Measurements from ENCODE around the gene PRIM2.
"Not testable (repeated sequence)": the region's sequence is repeated elsewhere in the genome, so short reads cannot be mapped to it uniquely, and the experiment has no call there.

The PRIM2 gene

DNA sequence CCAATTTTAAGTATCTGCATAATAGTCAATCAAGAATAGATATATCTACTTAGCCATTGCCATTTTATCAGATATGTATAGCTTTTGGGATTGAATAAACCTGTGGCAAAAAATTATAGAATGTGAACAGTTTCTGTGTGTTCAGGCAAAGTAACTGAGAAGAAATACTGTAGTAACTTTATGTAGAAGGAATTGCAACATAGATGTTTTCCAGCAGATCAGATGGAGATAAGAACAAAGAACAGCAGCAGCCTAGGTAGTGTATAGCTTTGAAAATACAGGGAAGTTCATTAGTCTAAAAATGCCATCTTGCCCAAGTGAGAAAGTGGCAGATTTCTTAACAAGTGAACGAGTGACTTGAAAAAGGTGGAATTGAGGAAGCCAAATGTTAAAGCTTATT, 197.7 kb downstream of the PRIM2 start:
- DNase-seq, result not testable (repeated sequence)

DNA sequence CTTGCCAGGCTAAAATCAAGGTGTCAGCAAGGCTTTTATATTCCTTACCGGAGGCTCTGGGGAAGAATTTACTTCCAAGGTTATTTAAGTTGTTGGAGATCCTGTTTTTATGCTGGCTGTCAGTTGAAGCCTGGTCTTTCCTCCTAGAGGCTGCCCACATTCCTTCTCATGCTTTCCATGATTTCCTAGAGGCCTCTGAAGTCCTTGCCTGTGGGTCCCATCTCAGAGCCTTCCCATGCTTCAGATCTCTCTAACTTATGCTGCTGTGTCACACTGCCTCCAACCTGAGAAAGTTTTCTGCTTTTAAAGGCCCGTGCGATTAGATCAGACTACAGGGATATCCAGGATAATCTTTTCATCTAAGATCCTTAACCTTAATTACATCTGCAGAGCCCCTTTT, 198.4 kb downstream of the PRIM2 start:
- DNase-seq, result not testable (repeated sequence)

DNA sequence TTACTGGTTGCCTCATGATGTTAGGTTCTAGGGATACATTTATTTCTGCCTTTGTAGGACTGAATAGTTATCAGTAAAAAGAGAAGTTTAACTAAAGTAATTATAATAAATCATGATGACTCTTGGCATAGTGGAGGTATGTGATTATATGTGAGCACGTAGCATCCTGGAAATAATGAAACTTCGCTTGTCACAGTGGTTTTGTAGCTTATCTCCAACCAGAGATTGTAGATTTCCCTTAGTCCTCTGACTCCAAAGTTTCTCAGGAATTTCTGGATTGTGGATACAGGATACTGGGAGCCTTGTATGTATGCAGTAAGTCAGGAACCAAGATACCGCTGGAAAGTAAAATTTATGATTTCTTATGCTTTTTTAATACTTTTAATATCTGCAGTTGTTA, 199.3 kb downstream of the PRIM2 start:
- DNase-seq, result not testable (repeated sequence)

- not testable (repeated sequence) for DNase-seq
Measured at GRCh38 chr6:57519198-57519597, 201.8 kb downstream of the PRIM2 start.

- not testable (repeated sequence) for DNase-seq
Measured at GRCh38 chr6:57521085-57521484, 203.7 kb downstream of the PRIM2 start.

GRCh38 chr6:57523221-57523620, 205.8 kb downstream of the PRIM2 start:
- DNase-seq, result not testable (repeated sequence)

- DNase-seq, result not testable (repeated sequence)
Measured at GRCh38 chr6:57529755-57530154, 212.3 kb downstream of the PRIM2 start.

DNA sequence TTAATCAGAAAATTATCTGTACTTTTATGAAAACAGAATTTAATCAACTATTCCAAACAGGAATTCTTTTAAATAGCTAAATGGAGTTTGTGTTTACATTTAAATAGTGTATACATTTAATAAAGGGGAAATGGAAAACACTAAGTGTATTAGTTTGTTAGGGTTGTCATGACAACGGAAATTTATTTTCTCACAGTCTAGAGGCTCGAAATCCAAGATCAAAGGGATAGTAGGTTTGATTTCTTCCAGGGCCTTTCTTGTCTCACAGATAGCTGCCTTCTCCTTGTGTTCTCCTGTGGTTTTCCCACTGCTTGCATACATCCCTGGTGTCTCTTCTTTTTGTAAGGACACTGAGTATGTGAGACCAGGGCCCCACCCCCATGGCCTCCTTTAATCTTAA, 215.2 kb downstream of the PRIM2 start:
- not testable (repeated sequence) for DNase-seq

GRCh38 chr6:57535121-57535520, 217.7 kb downstream of the PRIM2 start:
- DNase-seq, result not testable (repeated sequence)

GRCh38 chr6:57535994-57536393, 218.6 kb downstream of the PRIM2 start:
- peak; percentile 14 to 35 for DNase-seq

DNA sequence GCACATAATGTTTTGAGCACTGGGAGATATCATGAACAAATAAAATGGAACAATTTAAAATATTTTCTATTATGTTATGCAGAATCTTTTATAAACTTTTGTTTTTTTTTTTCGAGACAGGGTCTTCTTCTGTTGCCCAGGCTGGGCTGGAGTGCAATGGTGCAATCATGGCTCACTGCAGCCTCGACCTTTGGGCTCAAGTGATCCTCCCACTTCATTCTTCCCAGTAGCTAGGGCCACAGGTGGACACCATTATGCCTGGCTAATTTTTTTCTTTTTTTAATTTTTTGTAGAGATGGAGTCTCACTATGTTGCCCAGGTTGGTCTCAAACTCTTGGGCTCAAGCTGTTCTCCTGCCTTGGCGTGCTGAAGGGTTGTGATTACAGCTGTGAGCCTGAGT, 220.5 kb downstream of the PRIM2 start:
- not testable (repeated sequence) for DNase-seq

DNA sequence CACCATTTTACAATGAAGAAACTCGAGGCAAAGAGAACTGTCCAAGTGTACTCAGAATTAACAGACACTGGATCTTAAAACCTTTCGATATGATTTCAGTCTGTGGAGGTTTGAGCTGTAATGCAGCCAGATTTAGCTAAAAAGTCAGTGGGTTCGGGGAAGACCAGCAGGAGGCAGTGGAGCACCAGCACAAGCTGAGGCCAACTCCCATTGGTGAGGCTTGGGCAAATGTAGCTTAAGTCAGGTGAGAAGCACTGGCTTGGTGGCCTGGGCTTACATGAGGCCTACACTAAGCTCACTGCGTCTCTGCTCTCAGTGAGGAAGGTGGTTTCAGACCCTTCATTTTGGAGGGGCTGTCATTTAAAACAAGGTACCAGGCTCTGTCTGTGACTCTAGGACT, 234.5 kb downstream of the PRIM2 start:
- not testable (repeated sequence) for DNase-seq

- not testable (repeated sequence) for DNase-seq
Measured at GRCh38 chr6:57557855-57558254, 240.4 kb downstream of the PRIM2 start.

DNA sequence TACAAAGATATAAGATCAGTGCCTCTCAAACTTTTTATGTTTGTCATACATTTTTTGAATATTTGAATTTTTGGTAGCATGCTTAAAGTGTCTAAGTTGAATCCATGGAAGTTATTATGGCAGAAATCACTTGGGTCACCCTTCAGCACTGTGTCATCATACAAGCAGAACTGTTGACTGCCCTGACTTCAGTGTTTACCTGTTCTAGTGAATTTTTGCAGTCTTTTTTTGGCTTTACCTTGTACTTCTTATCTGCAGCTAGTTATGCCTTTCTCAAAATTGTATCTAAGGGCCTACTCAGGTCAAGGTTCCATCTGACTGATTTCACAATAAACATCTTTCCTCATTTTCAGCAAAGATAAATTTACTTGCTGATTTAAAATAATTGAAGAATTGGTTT, 241.7 kb downstream of the PRIM2 start:
- not testable (repeated sequence) for DNase-seq

DNA sequence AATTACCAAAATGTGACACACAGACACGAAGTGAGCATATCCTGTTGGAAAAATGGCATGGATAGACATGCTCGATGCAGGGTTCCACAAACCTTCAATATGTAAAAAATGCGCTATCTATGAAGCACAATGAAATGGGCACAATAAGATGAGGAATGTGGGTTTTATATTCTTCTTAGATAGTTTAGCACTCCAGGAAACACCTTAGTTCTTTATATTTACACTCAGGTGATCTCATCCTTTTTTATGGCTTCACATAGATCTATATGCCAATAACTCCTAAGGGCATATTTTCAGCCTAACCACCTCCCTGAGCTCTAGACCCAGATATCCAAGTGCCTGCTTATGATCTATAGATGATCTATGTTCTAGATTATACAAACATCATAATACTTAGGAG, 244.8 kb downstream of the PRIM2 start:
- not testable (repeated sequence) for DNase-seq

- DNase-seq, result not testable (repeated sequence)
Measured at GRCh38 chr6:57572119-57572518, 254.7 kb downstream of the PRIM2 start.

DNA sequence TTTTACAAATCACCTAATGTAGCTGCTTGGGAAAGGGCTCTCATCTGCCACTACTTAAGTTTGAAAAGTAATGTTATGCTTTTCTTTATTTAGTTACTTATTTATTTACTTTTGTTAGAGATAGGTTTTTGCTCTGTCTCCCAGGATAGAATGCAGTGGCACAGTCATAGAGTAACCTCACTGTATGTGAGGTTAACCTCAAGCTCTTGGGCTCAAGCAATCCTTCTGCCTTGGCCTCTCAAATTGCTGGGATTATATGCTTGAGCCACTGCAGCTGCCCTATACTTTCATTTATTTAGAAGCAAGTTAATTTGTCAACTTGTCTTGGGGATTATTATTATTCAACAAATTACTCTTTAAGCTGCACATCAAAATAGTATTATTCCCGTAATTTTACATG, 255.4 kb downstream of the PRIM2 start:
- not testable (repeated sequence) for DNase-seq

GRCh38 chr6:57577023-57577422, 259.6 kb downstream of the PRIM2 start:
- DNase-seq, result not testable (repeated sequence)

DNA sequence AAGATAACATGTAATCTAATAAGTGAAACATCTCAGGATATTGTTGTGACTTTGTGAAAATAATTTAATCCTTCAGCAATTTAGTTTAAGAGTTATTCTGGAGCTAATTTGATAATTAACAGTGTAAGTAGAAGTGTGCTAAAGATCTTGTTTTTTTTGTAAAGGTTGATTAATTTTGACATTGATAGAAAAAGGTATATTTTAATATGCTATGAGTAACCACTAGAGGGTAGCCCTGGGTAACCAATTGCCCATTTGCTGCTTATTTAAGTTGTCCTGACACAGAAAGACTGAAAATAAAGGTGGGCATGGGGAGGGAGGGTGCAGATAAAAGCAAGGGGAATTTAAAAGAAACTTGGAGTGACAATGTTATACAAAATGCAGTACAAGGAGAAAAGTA, 262.1 kb downstream of the PRIM2 start:
- DNase-seq, result peak in 1 of 2 experiments; percentile 8

- not testable (repeated sequence) for DNase-seq
Measured at GRCh38 chr6:57581586-57581985, 264.2 kb downstream of the PRIM2 start.

DNA sequence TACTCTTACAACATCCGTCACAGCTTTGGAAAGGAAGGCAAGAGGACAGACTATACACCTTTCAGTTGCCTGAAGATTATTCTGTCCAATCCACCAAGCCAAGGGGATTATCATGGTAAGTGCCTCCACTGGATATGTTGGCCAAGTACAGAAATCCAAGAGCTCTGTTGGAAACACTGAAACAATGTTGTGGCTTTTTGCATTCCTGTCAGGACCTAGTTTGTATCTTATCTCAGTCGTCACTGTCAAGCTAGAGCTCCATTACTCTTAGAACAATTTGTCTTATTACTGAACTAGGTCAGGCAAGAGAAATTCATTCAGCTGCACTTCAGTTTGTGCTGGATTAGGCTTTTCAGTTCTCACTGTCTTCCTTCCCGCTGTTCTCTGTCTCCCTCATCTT, 283.7 kb downstream of the PRIM2 start:
- DNase-seq, result not testable (repeated sequence)

DNA sequence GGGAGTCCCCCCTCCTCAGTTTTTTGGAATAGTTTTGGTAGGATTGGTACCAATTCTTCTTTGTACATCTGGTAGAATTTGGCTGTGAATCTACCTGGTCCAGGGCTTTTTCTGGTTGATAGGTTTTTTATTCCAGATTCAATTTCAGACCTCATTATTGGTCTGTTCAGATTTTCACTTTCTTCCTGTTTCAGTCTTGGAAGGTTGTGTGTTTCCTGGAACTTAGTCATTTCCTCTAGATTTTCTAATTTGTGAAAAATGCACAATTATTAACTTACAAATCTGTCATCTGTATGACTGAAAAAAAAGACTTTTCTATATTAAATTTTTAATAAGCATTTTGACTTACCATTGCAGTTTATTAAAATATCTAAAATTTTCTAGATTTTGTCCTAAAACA, 287.9 kb downstream of the PRIM2 start:
- not testable (repeated sequence) for DNase-seq

GRCh38 chr6:57606331-57606730, 288.9 kb downstream of the PRIM2 start:
- not testable (repeated sequence) for DNase-seq

GRCh38 chr6:57610612-57611011, 293.2 kb downstream of the PRIM2 start:
- DNase-seq, result not testable (repeated sequence)

DNA sequence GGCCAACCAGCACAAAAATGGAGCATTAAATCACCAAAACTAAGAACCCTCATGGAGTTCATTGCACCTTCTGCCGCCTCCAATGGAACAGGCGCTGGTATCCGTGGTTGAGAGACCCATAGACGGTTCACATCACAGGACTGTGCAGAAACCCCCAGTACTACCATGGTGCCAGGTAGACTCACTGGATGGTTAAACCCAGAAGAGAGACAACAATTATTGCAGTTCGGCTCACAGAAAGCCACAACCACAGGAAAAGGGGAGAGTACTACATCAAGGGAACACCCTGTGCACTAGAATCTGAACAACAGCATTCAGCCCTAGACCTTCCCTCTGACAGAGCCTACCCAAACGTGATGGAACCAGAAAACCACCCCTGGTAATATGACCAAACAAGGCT, 301.5 kb downstream of the PRIM2 start:
- DNase-seq, result not testable (repeated sequence)

GRCh38 chr6:57631773-57632172, 314.3 kb downstream of the PRIM2 start:
- DNase-seq, result not testable (repeated sequence)
